Measurements from ENCODE around the gene KREMEN2.

- TF ChIP-seq, protein P1, sequence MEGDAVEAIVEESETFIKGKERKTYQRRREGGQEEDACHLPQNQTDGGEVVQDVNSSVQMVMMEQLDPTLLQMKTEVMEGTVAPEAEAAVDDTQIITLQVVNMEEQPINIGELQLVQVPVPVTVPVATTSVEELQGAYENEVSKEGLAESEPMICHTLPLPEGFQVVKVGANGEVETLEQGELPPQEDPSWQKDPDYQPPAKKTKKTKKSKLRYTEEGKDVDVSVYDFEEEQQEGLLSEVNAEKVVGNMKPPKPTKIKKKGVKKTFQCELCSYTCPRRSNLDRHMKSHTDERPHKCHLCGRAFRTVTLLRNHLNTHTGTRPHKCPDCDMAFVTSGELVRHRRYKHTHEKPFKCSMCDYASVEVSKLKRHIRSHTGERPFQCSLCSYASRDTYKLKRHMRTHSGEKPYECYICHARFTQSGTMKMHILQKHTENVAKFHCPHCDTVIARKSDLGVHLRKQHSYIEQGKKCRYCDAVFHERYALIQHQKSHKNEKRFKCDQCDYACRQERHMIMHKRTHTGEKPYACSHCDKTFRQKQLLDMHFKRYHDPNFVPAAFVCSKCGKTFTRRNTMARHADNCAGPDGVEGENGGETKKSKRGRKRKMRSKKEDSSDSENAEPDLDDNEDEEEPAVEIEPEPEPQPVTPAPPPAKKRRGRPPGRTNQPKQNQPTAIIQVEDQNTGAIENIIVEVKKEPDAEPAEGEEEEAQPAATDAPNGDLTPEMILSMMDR (IDR thresholded peaks at IDR 0.05; ENCODE audit: insufficient read depth, low read length, poor library complexity, severe bottlenecking), result no peak
- no peak for TF ChIP-seq EZH2phosphoT487 (conservative IDR thresholded peaks at IDR 0.05; ENCODE audit: low read length)
Observed at GRCh38 chr16:2933701-2934100, 30.4 kb upstream of the KREMEN2 start.
